HG02943 (cell line): ENCODE results near the gene NBL1.

ENCODE experiments used
- ATAC-seq: cut with Tn5 transposase; IDR thresholded peaks from one replicate; pipeline ENCODE4 v1.9.1; 2021; ENCODE audit warnings: mild to moderate bottlenecking, low read depth, moderate library complexity; ENCODE audit not compliant: unreplicated experiment

NBL1 gene

DNA sequence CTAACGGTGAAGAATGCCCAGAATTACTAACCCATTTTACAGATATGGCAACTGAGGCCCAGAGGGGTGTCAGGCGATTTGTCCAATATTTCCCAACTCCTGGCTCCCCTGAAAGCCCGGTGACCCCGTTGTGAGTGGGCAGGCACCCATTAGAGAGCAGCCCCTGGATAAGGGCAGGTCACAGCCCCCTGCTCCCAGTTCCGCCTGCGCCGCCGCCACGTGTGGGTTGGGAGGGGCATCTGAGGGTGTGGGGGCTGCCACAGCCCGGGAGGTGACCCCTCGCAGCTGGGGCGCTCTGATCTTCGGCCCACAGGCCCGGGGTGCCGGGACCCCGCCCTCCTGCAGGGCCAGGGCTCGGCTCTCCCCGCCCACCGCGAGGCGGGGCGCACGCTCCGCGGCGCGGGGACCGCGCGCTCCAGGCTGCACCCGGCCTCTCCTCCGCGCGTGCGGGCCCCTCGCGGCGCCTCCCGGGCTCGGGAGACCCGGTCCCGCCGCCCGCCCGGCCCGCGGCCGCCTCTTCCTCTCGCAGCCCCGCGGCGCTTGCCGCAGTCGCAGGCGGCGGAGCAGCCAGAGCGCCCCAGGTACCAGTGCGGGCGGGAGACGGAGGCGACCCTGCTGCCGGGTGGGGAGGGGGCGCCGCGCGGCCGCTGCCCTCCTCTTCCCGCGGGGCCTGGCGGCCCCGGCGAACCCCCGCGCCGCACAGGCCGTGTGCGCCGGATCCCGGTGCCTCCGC lies 20.5 kb downstream of the NBL1 start, which contains the start of gene HTR6:
Gene HTR6 (plus strand): TSS at position 423 of the 733 bp plus-strand sequence. CDS start 879 bp downstream, outside the sequence.
- no peak for ATAC-seq

DNA sequence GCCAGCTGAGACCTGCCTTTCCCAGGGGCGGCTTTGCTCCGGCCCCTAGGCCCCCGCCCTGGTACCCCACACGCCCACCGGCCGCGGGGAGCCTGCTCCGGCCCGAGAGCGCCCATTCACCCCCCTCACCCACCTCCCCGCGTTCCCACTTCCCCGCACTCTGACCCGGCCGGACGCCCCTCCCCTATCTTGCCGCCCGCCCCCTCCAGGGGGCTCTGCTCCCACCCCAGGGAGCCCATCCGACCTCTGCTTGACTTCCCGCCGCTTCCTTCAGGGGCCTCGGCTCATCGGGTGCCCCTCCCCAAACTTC lies 21.0 kb downstream of the NBL1 start:
- ATAC-seq, result no peak

DNA sequence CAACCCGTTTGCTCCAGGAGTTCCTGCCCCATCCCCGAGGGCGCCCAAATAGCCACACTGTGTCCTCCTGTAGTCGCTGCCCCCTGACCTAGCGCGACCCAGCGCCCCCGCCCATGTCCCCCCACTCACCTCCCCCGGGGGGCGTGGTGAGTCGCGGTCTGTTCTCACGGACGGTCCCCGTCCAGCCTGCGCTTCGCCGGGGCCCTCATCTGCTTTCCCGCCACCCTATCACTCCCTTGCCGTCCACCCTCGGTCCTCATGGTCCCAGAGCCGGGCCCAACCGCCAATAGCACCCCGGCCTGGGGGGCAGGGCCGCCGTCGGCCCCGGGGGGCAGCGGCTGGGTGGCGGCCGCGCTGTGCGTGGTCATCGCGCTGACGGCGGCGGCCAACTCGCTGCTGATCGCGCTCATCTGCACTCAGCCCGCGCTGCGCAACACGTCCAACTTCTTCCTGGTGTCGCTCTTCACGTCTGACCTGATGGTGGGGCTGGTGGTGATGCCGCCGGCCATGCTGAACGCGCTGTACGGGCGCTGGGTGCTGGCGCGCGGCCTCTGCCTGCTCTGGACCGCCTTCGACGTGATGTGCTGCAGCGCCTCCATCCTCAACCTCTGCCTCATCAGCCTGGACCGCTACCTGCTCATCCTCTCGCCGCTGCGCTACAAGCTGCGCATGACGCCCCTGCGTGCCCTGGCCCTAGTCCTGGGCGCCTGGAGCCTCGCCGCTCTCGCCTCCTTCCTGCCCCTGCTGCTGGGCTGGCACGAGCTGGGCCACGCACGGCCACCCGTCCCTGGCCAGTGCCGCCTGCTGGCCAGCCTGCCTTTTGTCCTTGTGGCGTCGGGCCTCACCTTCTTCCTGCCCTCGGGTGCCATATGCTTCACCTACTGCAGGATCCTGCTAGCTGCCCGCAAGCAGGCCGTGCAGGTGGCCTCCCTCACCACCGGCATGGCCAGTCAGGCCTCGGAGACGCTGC lies 21.7 kb downstream of the NBL1 start:
- ATAC-seq, result no peak

DNA sequence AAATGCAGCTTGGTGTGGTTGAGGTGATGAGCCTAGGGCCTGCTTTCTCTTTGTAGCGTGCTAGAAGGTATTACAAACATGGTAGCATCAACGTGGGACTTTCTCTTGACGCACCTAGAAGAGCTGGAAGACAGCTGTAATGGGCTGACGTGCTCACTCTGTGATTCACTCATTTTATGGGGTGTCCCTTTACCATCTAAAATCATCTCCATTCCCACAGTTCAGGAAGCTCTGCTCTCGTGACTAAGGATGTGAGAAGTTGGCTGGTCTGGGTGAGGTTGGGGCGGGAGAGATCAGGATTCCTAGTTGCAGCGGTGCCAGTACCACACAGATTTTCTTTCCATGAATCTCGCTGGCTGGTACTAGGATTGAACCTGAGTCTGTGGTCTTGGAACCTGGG lies 24.8 kb downstream of the NBL1 start:
- no peak for ATAC-seq

DNA sequence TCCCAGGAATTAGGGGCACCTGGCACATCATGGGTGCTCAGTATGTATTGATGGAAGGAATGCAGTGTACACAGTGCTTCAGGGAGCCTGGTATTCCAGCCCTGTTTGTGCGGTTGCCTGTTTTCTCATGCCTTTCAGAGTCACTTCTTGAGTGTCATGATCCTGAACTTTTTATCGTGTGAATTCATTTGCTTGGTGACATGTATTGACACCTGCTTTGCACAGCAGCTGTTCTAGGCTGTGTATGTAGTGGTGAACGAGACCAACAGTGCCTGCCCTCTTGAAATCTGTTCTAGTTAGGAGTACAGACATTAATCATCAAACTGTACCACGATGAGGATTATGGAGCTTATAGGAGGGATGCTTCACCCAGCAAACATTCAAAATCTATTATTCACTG lies 26.7 kb downstream of the NBL1 start:
- no peak for ATAC-seq

DNA sequence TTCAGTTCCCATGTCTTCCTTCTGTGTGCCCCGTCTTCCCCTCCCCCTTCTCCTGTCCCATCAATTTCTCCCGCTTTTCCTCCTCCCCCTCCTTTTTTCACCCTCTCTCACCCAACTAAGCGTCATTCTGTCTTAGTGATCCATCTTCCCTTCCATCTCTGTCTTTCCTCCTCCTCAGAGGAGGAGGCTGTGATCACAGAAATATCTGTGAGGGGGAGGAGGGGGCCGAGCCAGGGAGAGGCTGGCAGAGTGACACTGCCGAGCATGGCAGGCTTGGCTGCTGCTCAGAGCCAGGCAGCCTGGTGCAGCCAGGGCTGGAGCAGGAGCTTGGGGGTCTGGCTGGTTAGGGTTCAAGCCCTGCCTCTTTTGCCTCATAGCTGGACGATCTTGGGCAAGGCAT lies 28.1 kb downstream of the NBL1 start:
- no peak for ATAC-seq

DNA sequence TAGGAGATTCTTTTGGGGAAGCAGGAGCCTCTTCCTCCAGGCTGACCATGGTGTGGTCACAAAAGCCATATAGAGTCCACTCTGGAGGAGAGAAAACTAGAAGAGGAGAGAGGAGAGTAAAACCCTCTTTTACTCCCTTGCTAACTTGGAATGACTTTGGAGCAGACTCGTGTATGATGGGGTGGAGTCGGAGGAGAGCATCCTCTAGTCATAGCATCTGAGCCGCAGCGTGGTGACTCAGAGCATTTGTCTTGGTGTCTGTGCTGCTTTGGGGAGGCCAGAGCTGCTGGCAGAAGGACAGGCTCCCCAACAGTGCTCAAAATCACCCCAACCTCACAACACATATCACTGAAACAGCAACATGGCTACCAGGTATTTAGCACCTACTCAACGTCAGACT lies 31.7 kb downstream of the NBL1 start:
- ATAC-seq, result no peak

DNA sequence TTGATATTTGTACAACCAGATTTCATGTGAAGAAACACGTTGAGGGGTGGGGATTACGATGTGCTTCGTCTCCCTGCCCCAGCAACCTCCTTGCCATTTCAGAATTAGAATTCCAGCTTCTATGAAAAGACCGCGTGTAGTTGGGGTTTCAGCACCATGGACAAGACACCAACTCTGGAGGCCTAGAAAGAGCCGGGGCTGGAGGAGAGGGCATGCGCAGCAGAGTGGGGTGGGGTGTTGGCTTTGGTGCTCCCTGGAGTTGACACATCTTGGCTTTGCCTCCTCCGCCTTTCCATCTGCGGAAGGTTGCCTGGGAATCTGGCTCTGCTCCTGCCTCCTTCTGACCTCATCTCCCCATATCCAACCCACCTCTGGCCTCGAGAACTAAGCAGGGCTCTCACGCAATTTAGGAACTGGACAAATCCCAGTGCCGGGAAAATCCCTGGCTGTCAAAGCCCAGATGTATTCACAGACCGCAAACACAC lies 32.4 kb downstream of the NBL1 start:
- no peak for ATAC-seq

DNA sequence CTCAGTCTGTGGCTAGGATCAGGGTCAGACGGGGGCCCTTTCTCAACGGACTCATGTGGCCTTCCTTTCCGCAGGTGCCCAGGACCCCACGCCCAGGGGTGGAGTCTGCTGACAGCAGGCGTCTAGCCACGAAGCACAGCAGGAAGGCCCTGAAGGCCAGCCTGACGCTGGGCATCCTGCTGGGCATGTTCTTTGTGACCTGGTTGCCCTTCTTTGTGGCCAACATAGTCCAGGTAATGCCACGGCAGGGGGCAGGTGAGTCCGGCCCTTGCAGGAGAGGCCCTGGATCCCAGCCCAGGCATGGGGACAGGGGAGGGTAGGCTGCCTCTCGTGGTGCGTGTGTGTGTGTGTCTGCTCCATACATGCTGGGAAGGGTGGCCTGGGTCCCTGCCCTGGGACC lies 34.4 kb downstream of the NBL1 start:
- ATAC-seq, result no peak

DNA sequence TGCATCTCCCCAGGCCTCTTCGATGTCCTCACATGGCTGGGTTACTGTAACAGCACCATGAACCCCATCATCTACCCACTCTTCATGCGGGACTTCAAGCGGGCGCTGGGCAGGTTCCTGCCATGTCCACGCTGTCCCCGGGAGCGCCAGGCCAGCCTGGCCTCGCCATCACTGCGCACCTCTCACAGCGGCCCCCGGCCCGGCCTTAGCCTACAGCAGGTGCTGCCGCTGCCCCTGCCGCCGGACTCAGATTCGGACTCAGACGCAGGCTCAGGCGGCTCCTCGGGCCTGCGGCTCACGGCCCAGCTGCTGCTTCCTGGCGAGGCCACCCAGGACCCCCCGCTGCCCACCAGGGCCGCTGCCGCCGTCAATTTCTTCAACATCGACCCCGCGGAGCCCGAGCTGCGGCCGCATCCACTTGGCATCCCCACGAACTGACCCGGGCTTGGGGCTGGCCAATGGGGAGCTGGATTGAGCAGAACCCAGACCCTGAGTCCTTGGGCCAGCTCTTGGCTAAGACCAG lies 34.9 kb downstream of the NBL1 start:
- no peak for ATAC-seq

DNA sequence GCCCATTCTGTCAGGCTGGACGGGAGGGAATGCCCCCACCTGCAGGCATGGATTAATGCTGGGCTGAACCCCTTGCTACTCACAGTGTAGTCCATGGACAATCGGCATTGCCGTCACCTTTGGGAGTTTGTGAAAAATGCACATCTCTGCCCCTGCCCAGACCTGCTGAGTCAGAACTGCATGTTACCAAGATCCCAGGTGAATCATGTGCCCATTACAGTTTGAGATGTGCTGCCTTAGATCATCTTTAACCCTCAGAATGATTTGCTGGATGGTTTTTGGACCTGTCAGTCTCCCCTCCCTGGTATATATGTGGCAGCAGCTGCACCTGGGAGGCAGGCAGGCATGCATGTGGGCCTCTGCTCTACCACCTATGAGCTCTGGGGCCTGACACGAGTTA lies 35.6 kb downstream of the NBL1 start:
- no peak for ATAC-seq

DNA sequence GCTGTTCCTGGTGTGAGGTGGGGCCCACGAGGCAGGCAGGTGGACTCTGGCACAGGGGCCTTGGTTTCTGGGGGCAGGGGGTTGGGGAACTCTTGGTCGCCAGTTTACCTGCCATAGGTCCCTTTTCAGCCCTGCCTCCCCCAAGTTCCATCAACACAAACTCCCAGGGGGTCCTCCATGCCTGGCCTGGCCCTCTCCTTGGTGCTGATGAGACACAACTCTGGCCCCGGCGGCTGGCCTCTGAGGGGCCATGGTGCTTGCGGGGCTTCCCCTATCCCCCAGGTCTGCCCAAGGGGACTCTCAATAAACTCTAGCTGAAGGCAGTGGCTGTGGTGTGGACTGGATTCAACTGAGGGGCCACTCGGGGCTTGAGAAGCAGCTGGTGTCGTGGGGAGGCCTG lies 36.5 kb downstream of the NBL1 start:
- no peak for ATAC-seq

DNA sequence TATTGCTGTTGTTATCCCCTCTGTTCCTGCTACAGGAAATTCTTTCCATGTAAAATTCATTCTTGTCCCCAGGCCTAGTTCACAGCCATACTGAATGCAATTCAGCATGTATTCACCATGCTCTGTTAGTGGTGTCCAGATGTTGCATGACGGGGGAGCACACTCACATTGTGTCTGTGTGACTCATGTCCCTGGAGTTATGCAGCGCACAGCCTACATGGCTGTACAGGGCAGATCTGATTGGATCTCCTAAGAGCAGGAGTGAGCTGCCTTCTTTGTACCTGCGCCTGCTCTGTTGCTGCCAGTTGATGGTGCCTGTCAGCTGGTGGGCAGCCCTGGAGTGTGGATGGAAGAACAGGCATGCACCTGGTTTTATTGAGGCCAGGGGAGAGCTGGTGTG lies 38.1 kb downstream of the NBL1 start:
- no peak for ATAC-seq

DNA sequence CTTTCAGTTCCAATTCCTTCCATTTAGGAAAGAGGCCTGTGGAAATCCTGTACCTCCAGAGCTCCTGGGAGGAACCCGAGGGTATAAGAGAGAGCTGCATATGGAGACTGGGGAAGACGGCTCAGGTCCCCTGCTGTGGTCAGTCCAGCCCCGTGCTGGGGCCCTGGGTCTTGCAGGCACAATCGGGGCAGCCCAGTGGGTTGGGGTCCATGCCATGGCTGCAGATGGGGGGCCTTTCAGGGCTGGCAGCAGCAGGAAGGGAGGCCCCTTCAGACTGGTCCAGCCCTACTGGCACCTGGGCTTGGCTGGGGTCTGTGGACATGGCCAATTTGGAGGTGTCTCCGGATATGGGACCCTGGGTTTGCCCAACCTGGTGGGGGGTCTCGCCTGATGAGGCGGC lies 38.8 kb downstream of the NBL1 start:
- no peak for ATAC-seq

DNA sequence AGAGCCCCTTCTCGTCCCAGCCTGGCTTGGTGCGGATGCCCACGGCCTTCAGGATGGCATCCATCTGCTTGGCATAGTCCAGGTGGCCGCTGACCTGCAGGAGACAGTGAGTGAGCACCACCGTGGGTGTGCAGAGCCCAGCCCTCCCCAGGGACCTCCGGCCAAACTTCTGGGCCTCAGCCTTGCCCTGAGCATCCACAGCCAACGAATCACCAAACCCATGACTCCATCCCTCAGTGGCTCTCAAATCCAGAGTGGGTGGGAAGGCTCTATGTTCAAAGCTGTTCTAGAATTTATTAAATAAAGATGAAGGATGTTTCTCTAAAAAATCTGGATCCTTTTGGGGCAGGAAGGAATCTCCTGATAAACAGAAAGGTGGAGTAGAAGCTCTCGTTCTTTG lies 39.2 kb downstream of the NBL1 start:
- ATAC-seq, result no peak

DNA sequence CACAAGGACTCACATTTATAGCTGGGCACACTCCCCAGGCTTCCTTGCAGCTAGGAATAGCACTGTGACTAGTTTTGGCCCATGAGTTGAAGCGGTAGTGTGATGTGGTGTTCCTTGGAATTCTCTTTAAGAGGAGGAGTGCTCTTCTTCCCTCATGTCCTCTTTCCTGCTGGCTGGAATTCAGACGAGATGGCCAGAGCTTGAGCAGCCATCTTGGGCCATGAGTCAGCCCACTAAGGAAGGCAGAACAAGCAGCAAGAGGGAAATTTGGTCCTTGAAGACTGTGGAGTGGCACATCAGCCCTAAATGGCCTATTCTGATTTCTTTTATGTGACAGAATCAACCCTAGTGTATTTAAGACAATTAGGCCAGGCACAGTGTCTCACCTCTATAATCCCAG lies 40.6 kb downstream of the NBL1 start:
- ATAC-seq, result no peak

DNA sequence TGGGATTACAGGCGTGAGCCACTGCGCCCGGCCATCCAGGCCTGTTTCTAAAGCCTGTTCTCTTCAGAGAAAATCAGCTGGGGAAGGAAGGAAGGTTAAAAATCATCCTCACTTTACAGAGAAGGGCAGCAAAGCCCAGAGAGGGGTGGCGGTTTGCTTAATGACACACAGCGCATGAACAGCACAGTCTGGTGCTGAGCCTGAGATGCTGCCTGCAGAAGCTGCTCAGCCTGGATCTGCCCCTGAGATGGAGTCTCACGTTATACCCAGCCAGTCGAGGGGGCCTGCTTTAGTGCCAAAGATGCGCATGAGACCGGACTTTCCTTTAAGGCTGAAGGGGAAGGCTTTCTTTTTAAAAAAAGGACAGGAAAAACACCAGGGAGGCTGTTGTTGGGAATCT lies 41.9 kb downstream of the NBL1 start:
- ATAC-seq, result no peak

DNA sequence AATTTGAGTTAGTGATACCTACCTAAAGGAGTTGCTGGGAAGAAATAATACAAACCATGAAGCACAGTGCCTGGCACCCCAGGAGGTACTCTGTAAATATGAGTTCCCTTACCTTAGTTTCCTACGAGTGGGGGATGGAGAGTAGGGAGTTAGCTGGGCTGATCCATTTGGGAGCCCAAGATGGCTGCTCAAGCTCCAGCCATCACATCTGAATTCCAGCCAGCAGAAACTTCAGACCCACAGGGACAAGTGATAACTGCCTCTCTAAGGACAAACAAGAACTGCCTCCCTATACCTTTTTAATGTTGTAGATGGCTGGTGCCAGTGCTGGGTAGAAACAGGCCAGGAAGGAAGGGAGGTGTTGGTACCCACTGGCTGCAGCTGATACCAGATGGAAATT lies 43.3 kb downstream of the NBL1 start:
- no peak for ATAC-seq

DNA sequence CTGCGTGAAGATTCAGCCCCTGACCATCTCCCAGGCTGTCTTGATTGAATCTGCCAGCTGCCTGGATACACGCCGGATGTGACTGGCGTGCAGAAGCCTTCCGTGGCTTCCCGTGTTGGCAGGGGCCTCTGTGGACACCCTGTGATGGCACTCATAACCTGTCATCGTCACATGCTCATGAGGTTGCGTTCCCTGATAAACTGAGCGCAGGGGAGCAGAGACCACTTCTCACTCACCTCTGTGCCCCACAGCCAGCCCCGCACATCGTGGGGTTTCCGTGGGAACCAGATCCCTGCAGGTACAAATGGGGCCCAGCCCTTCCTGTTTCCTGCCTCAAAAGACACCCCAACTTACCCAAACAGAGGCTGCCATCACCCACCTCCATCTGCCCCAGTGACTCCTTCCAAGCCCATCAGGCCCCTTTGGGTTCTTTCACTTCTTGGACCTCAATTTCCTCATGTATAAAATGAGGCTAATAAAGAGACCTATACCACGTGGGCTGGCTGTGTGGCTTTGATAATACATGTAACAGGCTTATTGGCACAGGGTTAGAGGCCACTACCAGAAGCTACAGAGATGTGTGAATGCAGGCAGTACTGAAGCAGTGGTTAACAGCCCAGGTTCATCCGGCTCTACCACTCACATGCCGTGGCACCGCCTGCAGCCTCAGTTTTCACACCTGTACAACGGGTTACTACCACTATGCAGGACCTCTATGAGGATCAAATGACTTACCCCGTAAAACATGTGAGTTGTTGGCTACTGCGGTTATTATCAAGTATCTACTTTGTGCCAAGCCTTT lies 44.1 kb downstream of the NBL1 start:
- no peak for ATAC-seq

DNA sequence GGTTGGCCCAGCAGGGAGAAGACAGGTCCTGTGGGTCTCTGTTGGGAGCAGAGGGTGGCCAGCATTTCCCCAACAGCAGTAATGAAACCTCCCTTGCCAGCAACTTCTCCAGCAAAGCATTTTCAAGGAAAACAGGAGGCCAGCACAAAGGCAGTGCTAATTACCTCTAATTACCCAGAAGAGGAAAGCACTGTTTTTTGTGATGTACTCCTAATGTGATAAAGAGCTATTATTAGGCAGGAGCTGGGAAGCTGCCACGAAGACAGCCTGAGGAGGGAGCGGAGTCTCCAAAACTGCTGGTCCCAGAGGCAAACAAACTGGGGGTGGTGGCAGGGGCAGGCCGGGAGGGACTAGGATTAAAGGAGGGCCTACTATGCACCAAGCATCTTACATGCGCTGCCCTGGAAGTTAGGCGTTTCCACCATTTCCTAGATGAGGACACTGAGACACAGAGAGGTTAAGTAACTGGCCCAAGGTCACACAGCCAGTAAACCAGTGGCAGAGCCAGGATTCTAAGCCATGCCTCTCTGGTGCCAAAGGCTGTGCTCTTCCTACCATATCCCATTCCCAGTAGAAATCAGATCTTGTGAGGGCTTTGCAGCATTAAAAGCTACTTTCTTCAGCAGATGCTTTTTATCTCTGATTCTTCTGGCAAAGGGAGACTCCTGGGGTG lies 45.1 kb downstream of the NBL1 start:
- no peak for ATAC-seq
